ENCODE measurements around the gene GPR155.

DNA sequence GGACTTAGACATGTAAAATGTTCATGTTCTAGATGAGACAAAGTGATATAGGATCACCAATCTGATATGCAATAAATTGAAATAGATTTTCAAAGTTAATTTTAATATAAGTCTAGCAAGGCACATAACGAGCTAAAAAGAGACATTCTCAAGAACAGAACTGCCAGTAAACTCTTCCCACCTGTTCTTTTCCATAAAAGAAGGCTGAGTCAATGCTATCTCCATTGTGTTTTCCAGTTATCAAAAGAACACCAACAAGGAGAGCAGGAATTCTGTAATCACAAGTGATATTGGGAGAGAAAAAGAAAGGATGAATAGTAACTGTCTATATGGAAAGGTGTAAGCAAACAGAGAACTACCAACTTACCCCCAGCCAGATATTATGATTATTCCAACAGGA lies 25.6 kb downstream of the GPR155 start:
- TF ChIP-seq, protein P1, sequence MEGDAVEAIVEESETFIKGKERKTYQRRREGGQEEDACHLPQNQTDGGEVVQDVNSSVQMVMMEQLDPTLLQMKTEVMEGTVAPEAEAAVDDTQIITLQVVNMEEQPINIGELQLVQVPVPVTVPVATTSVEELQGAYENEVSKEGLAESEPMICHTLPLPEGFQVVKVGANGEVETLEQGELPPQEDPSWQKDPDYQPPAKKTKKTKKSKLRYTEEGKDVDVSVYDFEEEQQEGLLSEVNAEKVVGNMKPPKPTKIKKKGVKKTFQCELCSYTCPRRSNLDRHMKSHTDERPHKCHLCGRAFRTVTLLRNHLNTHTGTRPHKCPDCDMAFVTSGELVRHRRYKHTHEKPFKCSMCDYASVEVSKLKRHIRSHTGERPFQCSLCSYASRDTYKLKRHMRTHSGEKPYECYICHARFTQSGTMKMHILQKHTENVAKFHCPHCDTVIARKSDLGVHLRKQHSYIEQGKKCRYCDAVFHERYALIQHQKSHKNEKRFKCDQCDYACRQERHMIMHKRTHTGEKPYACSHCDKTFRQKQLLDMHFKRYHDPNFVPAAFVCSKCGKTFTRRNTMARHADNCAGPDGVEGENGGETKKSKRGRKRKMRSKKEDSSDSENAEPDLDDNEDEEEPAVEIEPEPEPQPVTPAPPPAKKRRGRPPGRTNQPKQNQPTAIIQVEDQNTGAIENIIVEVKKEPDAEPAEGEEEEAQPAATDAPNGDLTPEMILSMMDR (conservative IDR thresholded peaks at IDR 0.05) = no peak
- TF ChIP-seq ZFX (IDR thresholded peaks at IDR 0.05) = no peak

Measured in C4-2B (cell line).